ENCODE results near the gene BANF1.

Gene BANF1

GRCh38 chr11:66008095-66008467 is 5.8 kb downstream of the BANF1 start:
- CTCF ChIA-PET = interaction anchor here (0.9 to 2.2 kb wide), 4 partner anchors 14 to 166 kb away, joined by 3 to 11 read pairs (median 8); no protein-coding TSS in a partner anchor

GRCh38 chr11:66008468-66009101 is 6.3 kb downstream of the BANF1 start:
- no peaks in the 10 kb centered on the region for H3K9me3 ChIP-seq (ENCODE audit: control insufficient read depth, insufficient read depth, low read depth, low read length)
- no peak overlapping the region for H3K4me3 ChIP-seq (ENCODE audit: low read depth, low read length)
- H3K4me1 ChIP-seq (ENCODE audit: control insufficient read depth, insufficient read depth, low read length) = no peaks in the 10 kb centered on the region
- H3K27ac ChIP-seq (ENCODE audit: extremely low read depth, low read depth, low read length) = no peak overlapping the region
- CTCF ChIA-PET = interaction anchor here (0.5 to 2.2 kb wide), 7 partner anchors 9 to 436 kb away, joined by 3 to 11 read pairs (median 6); no protein-coding TSS in a partner anchor
- POLR2A ChIA-PET = interaction anchor here (0.6 to 1.4 kb wide), 6 partner anchors 11 to 150 kb away, joined by 3 to 4 read pairs (median 4); no protein-coding TSS in a partner anchor
- H3K36me3 ChIP-seq (ENCODE audit: control insufficient read depth in 2 of 2, insufficient read depth in 1 of 2, low read length in 2 of 2) = peaks cover 0 to 27% of the 10 kb centered on the region in 2 experiments; a peak in 1 of 3 replicates
- TF ChIP-seq ZNF350 (tag by site-specific recombination; IDR thresholded peaks at IDR 0.05) (no peak), ZFP41 (tag by site-specific recombination; IDR thresholded peaks at IDR 0.05; ENCODE audit: borderline replicate concordance) (no peak), ZEB2 (tag by site-specific recombination; IDR thresholded peaks at IDR 0.05) (no peak), ZNF785 (tag by site-specific recombination; IDR thresholded peaks at IDR 0.05) (no peak), ZNF610 (tag by site-specific recombination; IDR thresholded peaks at IDR 0.05; ENCODE audit: borderline replicate concordance) (no peak), ZBTB48 (tag by site-specific recombination; IDR thresholded peaks at IDR 0.05) (no peak), KLF16 (tag by site-specific recombination; IDR thresholded peaks at IDR 0.05) (no peak), ZBTB10 (tag by site-specific recombination; IDR thresholded peaks at IDR 0.05) (no peak), ZNF580 (tag by site-specific recombination; IDR thresholded peaks at IDR 0.05) (no peak), ZNF548 (tag by site-specific recombination; IDR thresholded peaks at IDR 0.05) (no peak), ZNF792 (tag by site-specific recombination; IDR thresholded peaks at IDR 0.05) (no peak)

More at GRCh38 chr11:66008095-66008467, 5.8 kb downstream of the BANF1 start:
- H3K27ac ChIP-seq (ENCODE audit: extremely low read depth, low read depth, low read length) = no peak overlapping the region
- peak; percentile 86 for TF ChIP-seq ZNF768 (tag by site-specific recombination; IDR thresholded peaks at IDR 0.05)
- TF ChIP-seq ZNF114 (tag by site-specific recombination; IDR thresholded peaks at IDR 0.05) = no peak
- TF ChIP-seq ZBTB6 (tag by site-specific recombination; IDR thresholded peaks at IDR 0.05) = no peak
- TF ChIP-seq KLF7 (tag by site-specific recombination; IDR thresholded peaks at IDR 0.05; ENCODE audit: borderline replicate concordance) = no peak
- no peak for TF ChIP-seq ZNF398 (tag by site-specific recombination; IDR thresholded peaks at IDR 0.05)
- TF ChIP-seq HIC1 (tag by site-specific recombination; IDR thresholded peaks at IDR 0.05) = no peak
- TF ChIP-seq ZNF211 (tag by site-specific recombination; IDR thresholded peaks at IDR 0.05; ENCODE audit: low read depth) = no peak
- 0 out of 2 replicates have a peak, but pooled peaks have one; percentile 43 for TF ChIP-seq ZNF580 (tag by site-specific recombination; IDR thresholded peaks at IDR 0.05)
- TF ChIP-seq ZNF585B (tag by site-specific recombination; IDR thresholded peaks at IDR 0.05) = no peak
- no peak for TF ChIP-seq ZNF473 (tag by site-specific recombination; IDR thresholded peaks at IDR 0.05)
- H3K4me3 ChIP-seq (ENCODE audit: low read depth, low read length) = no peak overlapping the region
- no peaks in the 10 kb centered on the region for H3K9me3 ChIP-seq (ENCODE audit: control insufficient read depth, insufficient read depth, low read depth, low read length)
- H3K36me3 ChIP-seq (ENCODE audit: control insufficient read depth in 2 of 2, insufficient read depth in 1 of 2, low read length in 2 of 2) = peaks cover 0 to 31% of the 10 kb centered on the region in 2 experiments; a peak in 1 of 3 replicates
- POLR2A ChIA-PET = interaction anchor here (1.2 to 1.4 kb wide), 2 partner anchors 149 to 150 kb away, joined by 3 to 4 read pairs; no protein-coding TSS in a partner anchor
- no peaks in the 10 kb centered on the region for H3K4me1 ChIP-seq (ENCODE audit: control insufficient read depth, insufficient read depth, low read length)

Data from HEK293 (cell line).